HCT116 (cell line): ENCODE results near the gene IMMT.
"Not testable (repeated sequence)": the region's sequence is repeated elsewhere in the genome, so short reads cannot be mapped to it uniquely, and the experiment has no call there.

Experiments
- CTCF ChIP-seq, 3 experiments: fragments of 200-600 bp in 1 of 3; sonication (generic) in 1 of 3; IDR thresholded peaks in 2 of 3; conservative IDR thresholded peaks in 1 of 3; 2 replicates each; pipeline ENCODE4 v1.5.1; 2012 to 2017; ENCODE audit warnings: low read depth in 2 of 3, low read length in 2 of 3, antibody characterized with exemption in 1 of 3, borderline replicate concordance in 1 of 3, control low read depth in 1 of 3, mild to moderate bottlenecking in 1 of 3, mixed read lengths in 1 of 3, mixed run types in 1 of 3, moderate library complexity in 1 of 3; ENCODE audit not compliant: insufficient read depth in 1 of 3
- ZFX ChIP-seq: fragments of 450-650 bp; IDR thresholded peaks from 2 replicates; pipeline ENCODE4 v1.6.1; 2017

DNA sequence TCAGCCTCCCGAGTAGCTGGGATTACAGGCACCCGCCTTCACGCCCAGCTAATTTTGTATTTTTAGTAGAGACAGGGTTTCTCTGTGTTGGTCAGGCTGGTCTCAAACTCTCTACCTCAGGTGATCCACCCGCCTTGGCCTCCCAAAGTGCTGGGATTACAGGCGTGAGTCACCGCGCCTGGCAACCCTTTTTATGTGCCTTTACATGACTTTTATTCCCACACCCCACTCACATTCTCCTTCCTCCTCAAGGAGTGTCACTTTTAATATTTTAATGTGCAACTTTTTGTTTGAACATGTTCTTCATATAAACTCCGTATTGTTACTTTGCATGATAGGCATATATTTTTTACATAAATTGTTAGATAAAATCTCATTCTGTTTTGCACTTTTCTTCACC, 33.3 kb upstream of the IMMT start:
- not testable (repeated sequence) for TF ChIP-seq CTCF (IDR thresholded peaks at IDR 0.05 in 2 of 3, conservative IDR thresholded peaks at IDR 0.05 in 1 of 3; ENCODE audit: borderline replicate concordance in 1 of 3, insufficient read depth in 1 of 3, low read depth in 2 of 3, low read length in 2 of 3); ZFX
